Kidney (tissue), 14 donors: ENCODE data around the gene GPRC5D. TPM values are rescaled to one million over a fixed set of nuclear protein-coding genes. Genes with fewer than 3 reads are reported as not detected.

Source experiments
- DNase-seq, 5 donors: peaks; one replicate each; pipeline ENCODE4 v3.0.0-alpha.2; 2013 to 2020
- FAIRE-seq: peaks from 2 replicates; lab custom pipeline; 2012; peaks lifted over from hg19 to GRCh38; lab: Jason Lieb, UNC
- H3K27ac ChIP-seq, 2 donors: one replicate each; pipeline ENCODE4 v1.7.0; 2013; ENCODE audit warnings: low read depth in 2 of 2, low read length in 2 of 2, inconsistent platforms in 1 of 2
- H3K27me3 ChIP-seq: one replicate; pipeline ENCODE4 v1.7.1; 2013; ENCODE audit warnings: low read length, inconsistent platforms; ENCODE audit not compliant: control insufficient read depth, insufficient read depth
- H3K36me3 ChIP-seq, 3 donors: one replicate each; pipeline versions ENCODE4 v1.7.0 to v1.7.1; 2013; ENCODE audit warnings: low read length in 3 of 3, control low read depth in 1 of 3, inconsistent platforms in 1 of 3; ENCODE audit not compliant: insufficient read depth in 3 of 3, control insufficient read depth in 2 of 3
- H3K4me1 ChIP-seq, 3 donors: one replicate each; pipeline versions ENCODE4 v1.7.0 to v1.7.1; 2013; ENCODE audit warnings: low read length in 3 of 3, inconsistent platforms in 1 of 3, low read depth in 1 of 3; ENCODE audit not compliant: control insufficient read depth in 2 of 3, insufficient read depth in 2 of 3
- H3K4me3 ChIP-seq, 3 donors: one replicate each; pipeline versions ENCODE4 v1.7.0 to v1.8.1; 2013; ENCODE audit warnings: low read length in 3 of 3, control low read depth in 1 of 3, inconsistent platforms in 1 of 3
- H3K9ac ChIP-seq, 3 donors: one replicate each; pipeline versions ENCODE4 v1.7.0 to v1.7.1; 2013; ENCODE audit warnings: low read length in 3 of 3, control low read depth in 1 of 3, inconsistent platforms in 1 of 3
- H3K9me3 ChIP-seq, 3 donors: one replicate each; pipeline versions ENCODE4 v1.7.0 to v1.7.1; 2013; ENCODE audit warnings: low read length in 3 of 3, control low read depth in 1 of 3, inconsistent platforms in 1 of 3; ENCODE audit not compliant: control insufficient read depth in 2 of 3, insufficient read depth in 1 of 3
- intact Hi-C: fragments of 100-400 bp; cut with DNase I; formaldehyde crosslinking; loops from one replicate; pipeline ENCODE4 v1.11.1; 2022
- polyA plus RNA-seq: library from polyadenylated mRNA; stranded (reverse); fragments of 350-450 nt; fragmentation: Illumina TruSeq; extraction: RNeasy Lipid Tissue Mini Kit (QIAGEN cat#74804); gene quantifications from one replicate; pipeline ENCODE4 v1.2.3, GENCODE V29; 2014; ENCODE audit warnings: low read depth, low replicate concordance; ENCODE audit not compliant: insufficient read depth
- total RNA-seq: library from RNA; stranded (reverse); fragmentation: NEBNext Ultra II Directional; extraction: Animal tissue kit (Norgen Biotek cat#: 25700); gene quantifications from one replicate; pipeline ENCODE4 v1.2.1, GENCODE V29; 2021
- TF ChIP-seq, protein P1 (sequence below): IDR thresholded peaks from 3 replicates; pipeline ENCODE4 v1.5.1; 2012; ENCODE audit warnings: mild to moderate bottlenecking, moderate library complexity, borderline replicate concordance; ENCODE audit not compliant: insufficient read depth; ENCODE audit errors: extremely low read depth
- donor health status: control.
- donor health status: control.
- donor health status: control.
- donor health status: control.
- donor health status: control.
- donor health status: DM: yes; HTN: yes; CAD: no.
- donor health status: Normal renal cell carcinoma (clear cell type).

Gene GPRC5D
- total and polyA plus RNA-seq, 2 donors from 2014 or later: 0.25 TPM; not detected in 1

DNA sequence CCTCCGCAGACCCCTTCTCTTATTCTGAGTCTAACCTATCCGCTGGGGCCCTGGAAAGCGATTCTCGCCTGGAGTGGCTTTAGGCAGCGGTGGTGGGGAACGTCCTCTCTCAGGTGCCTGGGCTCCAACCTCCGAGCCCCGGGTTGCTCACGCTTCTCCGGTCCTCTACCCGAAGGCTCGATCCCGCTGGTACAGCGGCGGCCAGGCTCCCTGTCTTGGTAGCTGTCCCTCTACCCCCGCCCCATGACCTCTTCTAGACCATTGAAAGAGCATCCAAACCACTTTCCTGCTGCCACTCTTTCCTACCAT lies 48.6 kb upstream of the GPRC5D start:
- Histone ChIP-seq H3K9me3 (no peaks in the 10 kb centered on the region), H3K9ac (peak overlapping the region; percentile 8 to 82 (median 58)), H3K27me3 (no peaks in the 10 kb centered on the region), H3K27ac (peak overlapping the region; percentile 86 to 91), H3K4me3 (peak overlapping the region; percentile 63 to 75 (median 74)), H3K4me1 (peaks cover 0 to 23% (median 14%) of the 10 kb centered on the region in 3 donors), H3K36me3 (no peaks in the 10 kb centered on the region)
- FAIRE-seq (no peak), DNase-seq (no peak)
- intact Hi-C loops: no loop called here
- TF ChIP-seq, protein P1, sequence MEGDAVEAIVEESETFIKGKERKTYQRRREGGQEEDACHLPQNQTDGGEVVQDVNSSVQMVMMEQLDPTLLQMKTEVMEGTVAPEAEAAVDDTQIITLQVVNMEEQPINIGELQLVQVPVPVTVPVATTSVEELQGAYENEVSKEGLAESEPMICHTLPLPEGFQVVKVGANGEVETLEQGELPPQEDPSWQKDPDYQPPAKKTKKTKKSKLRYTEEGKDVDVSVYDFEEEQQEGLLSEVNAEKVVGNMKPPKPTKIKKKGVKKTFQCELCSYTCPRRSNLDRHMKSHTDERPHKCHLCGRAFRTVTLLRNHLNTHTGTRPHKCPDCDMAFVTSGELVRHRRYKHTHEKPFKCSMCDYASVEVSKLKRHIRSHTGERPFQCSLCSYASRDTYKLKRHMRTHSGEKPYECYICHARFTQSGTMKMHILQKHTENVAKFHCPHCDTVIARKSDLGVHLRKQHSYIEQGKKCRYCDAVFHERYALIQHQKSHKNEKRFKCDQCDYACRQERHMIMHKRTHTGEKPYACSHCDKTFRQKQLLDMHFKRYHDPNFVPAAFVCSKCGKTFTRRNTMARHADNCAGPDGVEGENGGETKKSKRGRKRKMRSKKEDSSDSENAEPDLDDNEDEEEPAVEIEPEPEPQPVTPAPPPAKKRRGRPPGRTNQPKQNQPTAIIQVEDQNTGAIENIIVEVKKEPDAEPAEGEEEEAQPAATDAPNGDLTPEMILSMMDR: no peak

DNA sequence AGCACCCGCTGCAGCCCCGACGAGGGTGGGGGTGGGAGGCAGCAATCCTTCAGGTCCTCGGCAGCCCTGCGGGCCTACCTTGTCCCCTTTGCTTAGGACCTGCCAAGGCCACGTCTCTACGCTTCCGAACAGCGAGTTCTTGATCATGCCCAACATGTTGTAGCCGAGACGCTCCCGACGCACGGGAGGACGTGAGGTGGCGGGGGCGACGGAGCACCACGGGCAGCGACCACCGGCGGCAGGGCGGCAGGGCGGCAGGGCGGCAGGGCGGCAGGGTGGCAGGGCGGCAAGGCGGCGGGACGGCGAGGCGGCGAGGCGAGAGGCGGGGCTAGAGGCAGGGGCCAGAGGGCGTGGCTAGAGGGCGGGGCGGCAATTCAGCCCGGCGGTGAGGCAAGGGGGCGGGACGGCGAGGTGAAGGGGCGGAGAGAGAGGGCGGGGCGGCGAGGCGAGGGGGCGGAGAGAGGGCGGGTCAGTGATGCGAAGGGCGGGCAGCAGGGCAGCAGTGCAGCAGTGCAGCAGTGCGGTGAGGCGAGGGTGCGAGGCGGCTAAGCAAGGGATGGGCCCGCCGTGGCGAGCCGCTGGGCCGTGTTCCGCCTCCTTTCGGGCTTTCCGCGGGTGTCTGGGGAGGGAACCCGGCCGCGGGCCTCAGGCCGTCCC lies 48.1 kb upstream of the GPRC5D start, which contains the start of gene HEBP1:
TSS of gene HEBP1 (minus strand) at position 307 of the 657 bp plus-strand sequence. CDS start at position 156, 151 bp downstream.
- intact Hi-C loops: no loop called here
- Histone ChIP-seq H3K4me1 (peaks cover 0 to 23% (median 14%) of the 10 kb centered on the region in 3 donors), H3K9me3 (no peaks in the 10 kb centered on the region), H3K27ac (peak within 1 kb of the TSS; percentile 86 to 91), H3K27me3 (no peaks in the 10 kb centered on the region), H3K9ac (peak within 1 kb of the TSS; percentile 58 to 95 (median 89)), H3K4me3 (peak within 1 kb of the TSS; percentile 72 to 90 (median 89)), H3K36me3 (no peaks in the 10 kb centered on the region)
- TF ChIP-seq, protein P1: peak; percentile 5
- FAIRE-seq (no peak), DNase-seq (peak; percentile 94 to 99 (median 98))

DNA sequence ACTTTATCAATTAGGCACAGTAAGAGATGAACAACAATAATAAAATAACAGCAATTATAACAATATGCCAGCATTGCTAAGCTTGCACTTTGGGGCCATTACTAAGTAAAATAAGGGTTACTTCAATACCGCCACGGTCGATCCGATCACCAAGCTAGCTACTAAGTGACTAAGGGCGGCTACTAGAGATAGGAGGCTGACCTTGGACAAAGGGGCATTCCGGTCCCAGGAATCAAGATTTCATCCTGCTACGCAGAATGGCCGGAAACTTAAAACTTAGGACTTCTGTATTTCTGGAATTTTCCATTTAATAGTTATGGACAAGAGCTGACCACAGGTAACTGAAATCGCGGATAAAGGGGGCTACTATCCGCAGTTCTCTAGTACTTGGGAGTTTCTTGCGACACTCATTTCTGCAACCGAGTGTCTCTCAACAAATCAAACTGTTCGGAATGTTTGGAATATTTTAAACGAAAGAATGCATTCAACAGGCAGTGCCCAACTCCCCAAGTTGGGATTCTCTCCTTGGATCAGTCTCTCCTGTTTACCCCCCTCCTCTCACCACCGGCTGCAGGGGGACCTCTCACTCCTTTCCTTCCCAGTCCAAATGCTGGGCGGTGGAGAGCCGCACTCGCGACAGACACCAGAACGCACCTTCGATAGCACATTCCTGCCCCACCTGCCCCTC lies 47.4 kb upstream of the GPRC5D start:
- H3K9ac ChIP-seq: peak overlapping the region; percentile 48 to 95 (median 89)
- intact Hi-C loops: no loop called here
- H3K27ac ChIP-seq: peak overlapping the region; percentile 83 to 84
- FAIRE-seq: no peak
- no peaks in the 10 kb centered on the region for H3K36me3 ChIP-seq
- H3K27me3 ChIP-seq: no peaks in the 10 kb centered on the region
- TF ChIP-seq, protein P1: no peak
- no peaks in the 10 kb centered on the region for H3K9me3 ChIP-seq
- H3K4me1 ChIP-seq: peaks cover 0 to 26% (median 14%) of the 10 kb centered on the region in 3 donors
- peak overlapping the region; percentile 72 to 90 (median 89) for H3K4me3 ChIP-seq
- peak in 1 of 5 donors; percentile 47 for DNase-seq
